PC-3 (cell line): Measurements from ENCODE around the gene DLG2. TPM values are rescaled to one million over a fixed set of nuclear protein-coding genes. Genes with fewer than 3 reads are reported as not detected.

Source experiments
- ATAC-seq: fragments of 200-7000 bp; cut with Tn5 transposase; 2 replicates; pipeline ENCODE4 v1.9.1; 2020; ENCODE audit warnings: mild to moderate bottlenecking, moderate library complexity
- BruUV-seq: library from RNA; stranded (reverse); fragments of 400-500 nt; replicated peaks from 2 replicates; lab custom pipeline; 2021; lab: Mats Ljungman, UMichigan
- CTCF ChIA-PET: fragments of 300-600 bp; sonication (Branson Sonifier 250); formaldehyde crosslinking; loops from one replicate; lab custom pipeline; 2022; ENCODE audit warnings: antibody characterized with exemption; lab: Charles Lee
- POLR2A ChIA-PET: fragments of 300-600 bp; sonication (Branson Sonifier 250); formaldehyde crosslinking; loops from one replicate; lab custom pipeline; 2022; ENCODE audit warnings: antibody characterized with exemption; ENCODE audit not compliant: unreplicated experiment; lab: Charles Lee
- DNase-seq: peaks from one replicate; pipeline ENCODE4 v3.0.0-alpha.2; 2015
- H2AFZ ChIP-seq: fragments of 300-600 bp; sonication (generic); 2 replicates; pipeline ENCODE4 v1.6.0; 2016; ENCODE audit warnings: antibody characterized with exemption, low read length
- H3F3A ChIP-seq: fragments of 300-600 bp; sonication (generic); one replicate; pipeline ENCODE4 v1.6.0; 2017; ENCODE audit warnings: antibody characterized with exemption, low read length, control low read depth, mild to moderate bottlenecking; ENCODE audit not compliant: unreplicated experiment
- H3K27ac ChIP-seq: fragments of 300-600 bp; sonication (generic); 2 replicates; pipeline ENCODE4 v1.5.1; 2016; ENCODE audit warnings: mild to moderate bottlenecking, low read length
- H3K27me3 ChIP-seq: fragments of 300-600 bp; sonication (generic); 2 replicates; pipeline ENCODE4 v1.6.1; 2016; ENCODE audit warnings: low read length, mixed read lengths
- H3K36me3 ChIP-seq: fragments of 300-600 bp; sonication (generic); 2 replicates; pipeline ENCODE4 v1.6.1; 2016; ENCODE audit warnings: low read depth, mixed run types, low read length, mixed read lengths
- H3K4me1 ChIP-seq: fragments of 300-600 bp; sonication (generic); 2 replicates; pipeline ENCODE4 v1.5.1; 2016; ENCODE audit warnings: low read length; ENCODE audit not compliant: insufficient read depth
- H3K4me2 ChIP-seq: fragments of 300-600 bp; sonication (generic); 2 replicates; pipeline ENCODE4 v1.6.0; 2016; ENCODE audit warnings: low read length
- H3K4me3 ChIP-seq: fragments of 300-600 bp; sonication (generic); 2 replicates; pipeline ENCODE4 v1.5.1; 2016; ENCODE audit warnings: mild to moderate bottlenecking, low read length, mixed read lengths
- H3K79me2 ChIP-seq: fragments of 300-600 bp; sonication (generic); 2 replicates; pipeline ENCODE4 v1.6.1; 2017; ENCODE audit warnings: low read length, mixed read lengths
- H3K9ac ChIP-seq: fragments of 300-600 bp; sonication (generic); 2 replicates; pipeline ENCODE4 v1.6.0; 2016; ENCODE audit warnings: mild to moderate bottlenecking, low read length
- H3K9me2 ChIP-seq: fragments of 300-600 bp; sonication (generic); replicated peaks from 2 replicates; pipeline ENCODE4 v1.6.1; 2016; ENCODE audit warnings: mixed run types, low read length, mixed read lengths
- H3K9me3 ChIP-seq: fragments of 300-600 bp; sonication (generic); 2 replicates; pipeline ENCODE4 v1.6.1; 2016; ENCODE audit warnings: low read length, mixed read lengths
- H4K20me1 ChIP-seq: fragments of 300-600 bp; sonication (generic); 2 replicates; pipeline ENCODE4 v1.6.1; 2016; ENCODE audit warnings: low read length, mixed read lengths
- CTCF ChIP-seq: fragments of 300-600 bp; sonication (generic); conservative IDR thresholded peaks from 2 replicates; pipeline ENCODE4 v1.5.1; 2017; ENCODE audit warnings: antibody characterized with exemption, low read depth, mild to moderate bottlenecking, low read length
- EZH2 ChIP-seq: fragments of 300-600 bp; sonication (generic); IDR thresholded peaks from one replicate; pipeline ENCODE4 v1.6.1; 2017; ENCODE audit warnings: antibody characterized with exemption, mild to moderate bottlenecking, low read length; ENCODE audit not compliant: unreplicated experiment
- EZH2phosphoT487 ChIP-seq: fragments of 300-600 bp; sonication (generic); IDR thresholded peaks from 2 replicates; pipeline ENCODE4 v1.6.1; 2018; ENCODE audit warnings: mild to moderate bottlenecking, antibody characterized with exemption, low read length, borderline replicate concordance
- intact Hi-C: fragments of 100-400 bp; cut with micrococcal nuclease; formaldehyde crosslinking; loops from 2 replicates; pipeline ENCODE4 v1.9.0; 2023
- total RNA-seq: library from RNA; depleted of rRNA; stranded (reverse); fragments of >200 nt; gene quantifications from 2 replicates; pipeline ENCODE4 v1.2.3, GENCODE V29; 2014

Gene DLG2
- total RNA-seq, 1 experiment from 2014 or later = 0.58 TPM

DNA sequence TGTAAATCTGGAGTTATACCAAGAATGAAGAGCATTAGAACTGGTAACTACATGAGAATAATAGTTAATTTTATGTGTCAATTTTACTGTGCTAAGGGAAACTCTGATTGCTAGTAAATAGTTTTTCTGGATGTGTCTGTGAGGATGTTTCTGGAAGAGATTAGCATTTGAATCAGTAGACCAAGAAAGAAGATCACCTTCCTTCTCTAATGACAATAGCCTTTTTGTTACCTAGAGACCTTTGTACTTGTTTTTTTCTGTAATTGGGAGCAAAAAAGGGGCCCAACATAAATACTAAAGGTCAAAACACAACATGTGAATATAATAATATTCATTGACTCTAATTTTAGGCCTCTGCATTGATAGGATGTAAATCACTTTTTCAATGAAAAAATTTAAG, 100.6 kb downstream of the DLG2 start:
- intact Hi-C loops = no loop called here
- H3K9ac ChIP-seq = no peak overlapping the region
- H3K9me2 ChIP-seq = no peaks in the 10 kb centered on the region
- no peak overlapping the region for H3K4me3 ChIP-seq
- POLR2A ChIA-PET = no interaction called here
- H3K27me3 ChIP-seq = peaks cover 12% of the 10 kb centered on the region; the same call in 1 of the 2 replicates
- no peak for DNase-seq
- H3K4me1 ChIP-seq = no peaks in the 10 kb centered on the region
- BruUV-seq = no TSS peak
- H2AFZ ChIP-seq = no peak overlapping the region
- H3K9me3 ChIP-seq = no peaks in the 10 kb centered on the region
- TF ChIP-seq EZH2 (no peak), EZH2phosphoT487 (no peak), CTCF (no peak)
- H4K20me1 ChIP-seq = no peaks in the 10 kb centered on the region
- no peaks in the 10 kb centered on the region for H3F3A ChIP-seq
- H3K36me3 ChIP-seq = no peaks in the 10 kb centered on the region
- CTCF ChIA-PET = no interaction called here
- H3K79me2 ChIP-seq = no peaks in the 10 kb centered on the region
- no peak overlapping the region for H3K27ac ChIP-seq
- no peak overlapping the region for H3K4me2 ChIP-seq
- ATAC-seq = no peak

DNA sequence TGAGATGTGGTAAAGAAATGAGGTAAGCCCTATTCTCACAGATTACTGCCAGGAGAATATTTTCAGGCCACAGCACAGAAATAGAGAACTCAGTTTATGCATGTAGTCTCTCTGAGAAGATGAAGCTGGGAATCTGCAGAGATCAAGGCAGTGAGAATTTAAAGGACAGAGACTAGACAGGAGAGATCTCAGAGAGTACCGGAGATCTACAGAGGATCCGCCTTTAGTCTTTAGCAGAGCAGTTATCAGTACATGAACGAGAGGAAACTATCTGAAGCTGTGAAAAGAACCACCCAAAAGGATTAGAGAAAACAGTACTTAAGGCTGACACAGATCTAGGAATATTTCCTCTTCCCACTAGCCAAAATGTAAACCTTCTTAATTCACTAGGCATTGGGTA, 101.5 kb downstream of the DLG2 start:
- intact Hi-C loops = no loop called here
- Histone ChIP-seq H3K4me3 (no peak overlapping the region), H4K20me1 (no peaks in the 10 kb centered on the region), H3K4me1 (no peaks in the 10 kb centered on the region), H3K27me3 (peaks cover 12% of the 10 kb centered on the region; the same call in 1 of the 2 replicates), H3K27ac (no peak overlapping the region), H3F3A (no peaks in the 10 kb centered on the region), H3K4me2 (no peak overlapping the region), H3K9me2 (no peaks in the 10 kb centered on the region), H2AFZ (no peak overlapping the region), H3K36me3 (no peaks in the 10 kb centered on the region), H3K9me3 (no peaks in the 10 kb centered on the region), H3K9ac (no peak overlapping the region), H3K79me2 (no peaks in the 10 kb centered on the region)
- POLR2A ChIA-PET = no interaction called here
- TF ChIP-seq EZH2 (no peak), CTCF (no peak), EZH2phosphoT487 (no peak)
- ATAC-seq (no peak), DNase-seq (no peak)
- BruUV-seq = no TSS peak
- CTCF ChIA-PET = no interaction called here

- intact Hi-C loops = no loop called here
- no peaks in the 10 kb centered on the region for H3K9me2 ChIP-seq
- ChIA-PET POLR2A (no interaction called here), CTCF (interaction anchor here (0.7 kb wide), 1 partner anchor 296 kb away, joined by 3 read pairs; no protein-coding TSS in a partner anchor)
- no TSS peak for BruUV-seq
- no peak for TF ChIP-seq EZH2
- TF ChIP-seq EZH2phosphoT487 = no peak
- TF ChIP-seq CTCF = no peak
- H3K4me3 ChIP-seq = no peak overlapping the region
- H3K79me2 ChIP-seq = no peaks in the 10 kb centered on the region
- no peaks in the 10 kb centered on the region for H3K27me3 ChIP-seq
- no peaks in the 10 kb centered on the region for H3K36me3 ChIP-seq
- no peaks in the 10 kb centered on the region for H3F3A ChIP-seq
- no peak overlapping the region for H2AFZ ChIP-seq
- no peak overlapping the region for H3K4me2 ChIP-seq
- no peaks in the 10 kb centered on the region for H3K4me1 ChIP-seq
- H3K9ac ChIP-seq = no peak overlapping the region
- ATAC-seq = no peak
- no peaks in the 10 kb centered on the region for H4K20me1 ChIP-seq
- DNase-seq = no peak
- no peak overlapping the region for H3K27ac ChIP-seq
- no peaks in the 10 kb centered on the region for H3K9me3 ChIP-seq
These were observed 109.9 kb downstream of the DLG2 start for GRCh38 chr11:85517272-85517671.
